ENCODE data around the gene GPER1.

GPER1 gene

GRCh38 chr7:1050254-1050906 is 37.5 kb upstream of the GPER1 start:
- no peak overlapping the region for H3K4me3 ChIP-seq (ENCODE audit: low read length)

GRCh38 chr7:1050956-1051690 is 36.8 kb upstream of the GPER1 start:
- DNase-seq (ENCODE audit: low read depth): no peak
- TF ChIP-seq CTCF (conservative IDR thresholded peaks at IDR 0.05; ENCODE audit: low read length): no peak

More at GRCh38 chr7:1050254-1050906, 37.5 kb upstream of the GPER1 start:
- DNase-seq (ENCODE audit: low read depth): no peak
- no peak for TF ChIP-seq CTCF (conservative IDR thresholded peaks at IDR 0.05; ENCODE audit: low read length)

GRCh38 chr7:1052031-1052818 is 35.7 kb upstream of the GPER1 start:
- TF ChIP-seq CTCF (conservative IDR thresholded peaks at IDR 0.05; ENCODE audit: low read length): no peak
- H3K4me3 ChIP-seq (ENCODE audit: low read length): no peak overlapping the region
- DNase-seq (ENCODE audit: low read depth): no peak

More at GRCh38 chr7:1050956-1051690, 36.8 kb upstream of the GPER1 start:
- no peak overlapping the region for H3K4me3 ChIP-seq (ENCODE audit: low read length)

- H3K4me3 ChIP-seq (ENCODE audit: low read length): no peak overlapping the region
- TF ChIP-seq CTCF (conservative IDR thresholded peaks at IDR 0.05; ENCODE audit: low read length): no peak
- no peak for DNase-seq (ENCODE audit: low read depth)
Observed at GRCh38 chr7:1053002-1053411, 34.9 kb upstream of the GPER1 start.

- DNase-seq (ENCODE audit: low read depth): no peak
- no peak overlapping the region for H3K4me3 ChIP-seq (ENCODE audit: low read length)
- TF ChIP-seq CTCF (conservative IDR thresholded peaks at IDR 0.05; ENCODE audit: low read length): no peak
Observed at GRCh38 chr7:1053816-1054370, 34.0 kb upstream of the GPER1 start.

- no peak for DNase-seq (ENCODE audit: low read depth)
- H3K4me3 ChIP-seq (ENCODE audit: low read length): no peak overlapping the region
- TF ChIP-seq CTCF (conservative IDR thresholded peaks at IDR 0.05; ENCODE audit: low read length): no peak
Observed at GRCh38 chr7:1054438-1054837, 33.5 kb upstream of the GPER1 start.

Data from AG10803 (cell line).